Natural killer cell (primary cell): Measurements from ENCODE around the gene MFGE8. TPM values are rescaled to one million over a fixed set of nuclear protein-coding genes. Genes with fewer than 3 reads are reported as not detected.

Source experiments
- ATAC-seq, 3 donors: fragments of 150-1000 bp in 2 of 3; fragments of 200-7000 bp in 1 of 3; cut with Tn5 transposase; 1 replicate in 1 of 3; 2 replicates in 2 of 3; pipeline ENCODE4 v1.10.0; 2021; ENCODE audit warnings: mild to moderate bottlenecking in 2 of 3, moderate library complexity in 2 of 3
- DNase-seq, 2 donors: peaks; one replicate each; pipeline versions ENCODE4 v3.0.0 to v3.0.0-alpha.2; 2013 to 2021; ENCODE audit warnings: mixed read lengths in 1 of 2
- H3K27ac ChIP-seq: one replicate; pipeline ENCODE4 v1.5.1; 2013; ENCODE audit warnings: mild to moderate bottlenecking, low read length
- H3K27me3 ChIP-seq: one replicate; pipeline ENCODE4 v1.6.1; 2013; ENCODE audit warnings: low read length; ENCODE audit not compliant: control insufficient read depth, insufficient read depth
- H3K36me3 ChIP-seq: one replicate; pipeline ENCODE4 v1.6.1; 2013; ENCODE audit warnings: low read length; ENCODE audit not compliant: control insufficient read depth, insufficient read depth
- H3K4me1 ChIP-seq: one replicate; pipeline ENCODE4 v1.6.1; 2013; ENCODE audit warnings: low read length; ENCODE audit not compliant: control insufficient read depth, insufficient read depth
- H3K4me3 ChIP-seq: one replicate; pipeline ENCODE4 v1.5.1; 2013; ENCODE audit warnings: low read length
- H3K9me3 ChIP-seq: one replicate; pipeline ENCODE4 v1.6.1; 2013; ENCODE audit warnings: low read length; ENCODE audit not compliant: control insufficient read depth, insufficient read depth
- H3K27ac Mint-ChIP-seq, 2 donors: one replicate each; pipeline ENCODE4 v1.8.0; 2022; ENCODE audit warnings: mild to moderate bottlenecking in 2 of 2, mixed read lengths in 2 of 2, moderate library complexity in 1 of 2
- H3K27me3 Mint-ChIP-seq, 2 donors: one replicate each; pipeline ENCODE4 v1.8.0; 2022; ENCODE audit warnings: low read depth in 2 of 2, mixed read lengths in 2 of 2
- H3K36me3 Mint-ChIP-seq: one replicate; pipeline ENCODE4 v1.8.0; 2022; ENCODE audit warnings: mixed read lengths
- H3K4me1 Mint-ChIP-seq, 2 donors: one replicate each; pipeline ENCODE4 v1.8.0; 2022; ENCODE audit warnings: mixed read lengths in 2 of 2
- H3K4me3 Mint-ChIP-seq: one replicate; pipeline ENCODE4 v1.8.0; 2022; ENCODE audit warnings: mild to moderate bottlenecking, moderate library complexity, mixed read lengths
- H3K9me3 Mint-ChIP-seq, 2 donors: one replicate each; pipeline ENCODE4 v1.8.0; 2022; ENCODE audit warnings: mixed read lengths in 2 of 2
- CTCF ChIP-seq: fragments of 200-600 bp; IDR thresholded peaks from one replicate; pipeline ENCODE4 v1.8.0; 2022; ENCODE audit warnings: antibody characterized with exemption
- WGBS: methylation state at CpG from one replicate; pipeline ENCODE4 v1.1.7; 2013; ENCODE audit warnings: missing lambda C conversion rate; ENCODE audit not compliant: insufficient coverage; 5-methylcytosine and 5-hydroxymethylcytosine counted together
- intact Hi-C: fragments of 100-400 bp; cut with micrococcal nuclease; formaldehyde crosslinking; loops from one replicate; pipeline ENCODE4 v1.14.2; 2022
- total RNA-seq, 4 donors: library from RNA; stranded (reverse); fragments of 120-200 nt in 1 of 4; gene quantifications; one replicate each; pipeline versions ENCODE4 v1.2.3 to v1.2.4, GENCODE V29; 2013 to 2022

The MFGE8 gene
- total RNA-seq, 3 donors from 2014 or later (not counting 1 experiment from before 2014, with no cell fraction given): 39.0 to 110 (median 72.5) TPM

GRCh38 chr15:88909956-88910831 lies 3.0 kb downstream of the MFGE8 start:
- DNase-seq (no peak), ATAC-seq (no peak)
- Mint-ChIP-seq H3K9me3 (no peaks in the 10 kb centered on the region), H3K36me3 (no peaks in the 10 kb centered on the region), H3K4me3 (peak overlapping the region; percentile 96), H3K27me3 (no peaks in the 10 kb centered on the region), H3K27ac (peak overlapping the region in 1 of 2 donors; percentile 9), H3K4me1 (peaks cover 12 to 25% of the 10 kb centered on the region in 2 donors)
- no peak for TF ChIP-seq CTCF
- Histone ChIP-seq H3K36me3 (no peaks in the 10 kb centered on the region), H3K27me3 (no peaks in the 10 kb centered on the region), H3K4me1 (peaks cover 13% of the 10 kb centered on the region), H3K9me3 (no peaks in the 10 kb centered on the region), H3K27ac (no peak overlapping the region), H3K4me3 (no peak overlapping the region)
- WGBS: 89% methylated on average over 12 of the region's 12 CpGs
- intact Hi-C loops: loop anchor here (5.0 kb wide), 1 partner anchor 288 kb away; the partner anchor contains the start of gene AEN

GRCh38 chr15:88908697-88909621 lies 4.2 kb downstream of the MFGE8 start:
- intact Hi-C loops: loop anchor here (5.0 kb wide), 1 partner anchor 287 kb away; the partner anchor contains the start of gene AEN
- H3K4me1 ChIP-seq: peaks cover 24% of the 10 kb centered on the region
- H3K27me3 ChIP-seq: no peaks in the 10 kb centered on the region
- H3K4me3 Mint-ChIP-seq: no peak overlapping the region
- no peak overlapping the region for H3K27ac Mint-ChIP-seq
- no peaks in the 10 kb centered on the region for H3K9me3 ChIP-seq
- H3K27ac ChIP-seq: no peak overlapping the region
- no peak overlapping the region for H3K4me3 ChIP-seq
- TF ChIP-seq CTCF: no peak
- WGBS: 91% methylated on average over 16 of the region's 16 CpGs
- ATAC-seq: no peak
- H3K36me3 Mint-ChIP-seq: no peaks in the 10 kb centered on the region
- DNase-seq: no peak
- H3K36me3 ChIP-seq: no peaks in the 10 kb centered on the region
- H3K27me3 Mint-ChIP-seq: no peaks in the 10 kb centered on the region
- peaks cover 19 to 37% of the 10 kb centered on the region in 2 donors for H3K4me1 Mint-ChIP-seq
- H3K9me3 Mint-ChIP-seq: no peaks in the 10 kb centered on the region

- Mint-ChIP-seq H3K27ac (no peak overlapping the region), H3K4me1 (peaks cover 14 to 32% of the 10 kb centered on the region in 2 donors), H3K9me3 (no peaks in the 10 kb centered on the region), H3K4me3 (no peak overlapping the region), H3K36me3 (no peaks in the 10 kb centered on the region), H3K27me3 (no peaks in the 10 kb centered on the region)
- intact Hi-C loops: loop anchor here (5.0 kb wide), 1 partner anchor 286 kb away; the partner anchor contains the start of gene AEN
- no peak for ATAC-seq
- no peak for TF ChIP-seq CTCF
- DNase-seq: no peak
- Histone ChIP-seq H3K9me3 (no peaks in the 10 kb centered on the region), H3K4me3 (no peak overlapping the region), H3K27me3 (no peaks in the 10 kb centered on the region), H3K36me3 (no peaks in the 10 kb centered on the region), H3K4me1 (peaks cover 28% of the 10 kb centered on the region), H3K27ac (no peak overlapping the region)
- WGBS: 86% methylated on average over 12 of the region's 12 CpGs
These were observed 5.1 kb downstream of the MFGE8 start for GRCh38 chr15:88908123-88908522.
